NCI-H446 treated with DMSO at 0.1 percent for 48 hours (cell line): ENCODE measurements around the gene RNPS1.

Experiments
- DNase-seq: peaks from one replicate; lab custom pipeline; 2025; lab: John Stamatoyannopoulos, UW

The RNPS1 gene

DNA sequence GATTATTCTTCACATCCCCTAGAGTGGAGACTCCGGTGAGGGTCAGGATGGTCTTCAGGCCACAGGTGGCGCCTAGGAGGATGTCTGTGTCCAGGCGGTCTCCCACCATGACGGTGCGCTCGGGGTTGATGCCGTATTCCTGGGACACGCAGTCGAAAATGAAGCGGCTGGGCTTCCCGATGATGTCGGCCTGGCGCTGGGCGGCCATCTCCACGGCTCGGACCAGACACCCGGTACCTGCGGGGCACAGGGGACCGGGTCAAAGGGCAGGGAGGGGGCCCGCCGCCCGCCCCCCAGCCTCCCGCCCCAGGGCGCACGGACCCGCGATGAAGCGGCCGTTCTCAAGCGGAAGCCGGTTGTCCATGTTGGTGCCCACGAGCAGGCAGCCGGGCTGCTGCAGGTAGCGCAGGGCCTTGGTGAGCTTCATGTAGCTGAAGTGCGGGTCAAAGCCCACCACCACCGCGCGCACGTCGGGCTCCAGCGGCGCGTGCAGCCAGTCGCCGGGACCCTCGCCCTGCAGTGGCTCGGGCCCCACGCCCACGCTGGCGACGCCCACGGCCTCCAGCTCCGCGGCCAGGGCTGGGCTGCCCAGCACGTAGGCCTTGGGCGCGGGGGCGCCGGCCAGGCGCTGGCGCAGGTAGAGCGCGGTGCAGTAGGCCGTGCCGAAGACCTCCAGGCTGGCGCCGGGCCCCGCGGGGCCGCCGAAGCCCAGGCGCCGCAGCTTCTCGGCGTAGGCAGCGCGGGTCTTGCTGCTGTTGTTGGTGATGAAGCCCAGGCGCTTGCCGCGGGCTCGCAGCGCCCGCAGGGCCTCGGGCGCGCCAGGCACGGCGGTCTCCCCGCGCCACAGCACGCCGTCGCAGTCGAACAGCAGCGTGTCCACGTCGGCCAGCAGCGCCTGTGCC, 53.9 kb downstream of the RNPS1 start:
- no peak for DNase-seq

DNA sequence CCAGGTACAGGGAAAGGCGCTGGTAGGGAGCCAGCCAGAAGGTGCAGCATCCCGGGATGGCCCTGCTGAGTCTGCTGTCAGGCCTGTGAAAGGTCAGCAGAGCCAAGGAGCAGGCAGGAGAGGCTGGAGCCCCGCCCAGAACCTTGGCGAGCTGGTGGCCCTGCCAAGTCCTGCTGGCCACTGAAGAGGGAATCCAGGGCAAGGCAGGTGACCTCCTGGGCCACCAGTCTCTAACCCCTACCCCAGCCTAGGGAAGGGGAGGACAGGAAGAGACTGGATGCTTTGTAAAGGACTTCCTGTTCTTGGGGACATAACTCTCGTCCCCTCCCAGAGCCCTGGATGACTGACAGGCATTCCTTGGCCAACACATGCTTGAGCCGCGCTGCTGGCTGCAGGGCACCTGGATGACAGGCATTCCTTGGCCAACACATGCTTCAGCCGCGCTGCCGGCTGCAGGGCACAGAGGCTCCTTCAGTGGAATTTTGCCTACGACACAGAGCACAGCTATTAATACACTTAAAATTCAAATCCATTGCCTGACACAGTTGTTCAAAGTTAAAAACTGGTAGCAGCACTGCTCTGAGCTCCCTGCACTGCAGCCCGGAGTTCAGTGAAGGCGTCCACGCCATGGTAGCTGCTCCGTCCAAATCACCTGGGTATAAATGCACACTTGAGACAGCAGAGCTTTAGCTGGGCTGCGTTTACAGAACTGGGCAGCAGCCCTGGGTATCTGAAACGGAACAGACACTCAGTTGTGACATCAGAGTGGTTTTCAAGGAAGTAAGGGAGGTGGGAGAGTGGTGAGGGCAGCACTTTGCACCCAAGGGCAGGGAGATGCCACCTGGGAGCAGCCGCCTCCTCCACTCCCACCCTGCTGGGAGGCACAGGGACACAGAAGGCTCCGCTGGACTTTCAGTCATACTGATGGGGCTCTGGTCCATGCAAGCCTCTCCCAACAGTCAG, 55.3 kb downstream of the RNPS1 start:
- no peak for DNase-seq

DNA sequence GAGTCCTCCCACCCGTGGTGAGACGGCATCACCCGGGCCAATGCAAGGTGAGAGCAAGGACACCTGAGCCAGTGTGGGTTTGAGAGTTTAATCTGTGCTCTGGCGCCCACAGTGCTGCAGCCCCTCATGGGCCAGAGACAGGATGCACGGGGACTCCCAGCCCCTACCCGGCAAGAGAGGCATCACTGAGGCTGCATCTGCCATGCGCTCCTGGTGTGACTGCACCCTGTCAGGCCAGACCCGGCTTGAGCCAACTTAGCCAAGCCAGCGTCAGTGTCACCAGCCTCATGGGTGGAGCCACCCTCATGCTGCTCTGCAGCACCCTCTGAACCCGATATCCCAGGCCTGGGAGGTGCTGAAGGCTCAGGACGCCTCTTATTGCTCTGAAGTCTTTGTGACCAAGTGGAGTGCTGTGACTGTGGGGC, 56.0 kb downstream of the RNPS1 start:
- no peak for DNase-seq

DNA sequence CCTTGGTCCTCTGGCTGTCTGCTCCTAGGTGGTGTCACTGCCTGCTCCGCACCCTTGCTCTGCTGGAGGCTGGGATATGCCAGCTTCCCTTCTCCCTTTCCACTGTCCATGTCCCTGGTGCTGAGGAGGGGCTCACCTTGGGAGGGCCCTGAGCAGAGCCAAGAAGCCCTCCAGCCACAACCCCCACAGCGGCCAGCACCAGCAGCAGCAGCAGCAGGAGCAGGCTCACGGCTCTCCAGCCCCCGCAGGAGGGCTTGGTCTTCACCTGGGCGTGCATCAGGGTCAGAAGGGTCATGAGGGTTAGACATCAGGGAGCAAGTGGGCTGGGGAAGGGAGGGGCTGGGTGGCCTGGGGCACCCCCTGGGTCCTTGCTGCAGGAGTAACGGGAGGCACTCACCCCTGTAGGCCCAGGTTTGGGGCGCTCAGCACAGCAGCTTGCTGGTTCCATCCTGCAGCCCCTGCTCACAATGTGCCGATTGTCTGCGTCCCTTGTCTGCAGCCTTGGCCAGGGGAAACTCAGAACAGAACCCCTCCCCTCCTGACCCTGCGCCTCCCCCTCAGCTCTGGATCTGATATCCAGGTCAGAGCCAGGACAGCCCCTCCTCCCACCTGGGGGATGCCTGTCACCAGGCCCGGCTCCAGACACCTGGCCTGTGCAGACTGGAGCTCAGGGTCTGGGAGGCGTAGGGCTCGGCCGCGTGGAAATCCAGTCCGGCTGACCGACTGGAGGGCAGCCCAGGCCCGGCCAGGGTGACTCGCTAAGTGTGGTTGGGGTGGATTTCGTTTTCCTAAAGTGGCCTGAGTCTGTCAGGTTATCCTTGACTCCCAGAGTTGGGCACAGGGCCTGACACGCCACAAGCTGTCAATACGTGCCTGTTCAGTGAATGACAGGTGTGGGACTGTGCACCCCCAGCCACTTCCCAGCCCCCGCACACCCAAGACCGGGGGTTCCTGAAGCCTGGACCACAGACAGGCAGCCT, 57.2 kb downstream of the RNPS1 start, which contains the start of gene BRICD5:
TSS of gene BRICD5 (minus strand) at position 478 of the 980 bp plus-strand sequence. CDS start at position 448, 30 bp downstream.
- DNase-seq: no peak

DNA sequence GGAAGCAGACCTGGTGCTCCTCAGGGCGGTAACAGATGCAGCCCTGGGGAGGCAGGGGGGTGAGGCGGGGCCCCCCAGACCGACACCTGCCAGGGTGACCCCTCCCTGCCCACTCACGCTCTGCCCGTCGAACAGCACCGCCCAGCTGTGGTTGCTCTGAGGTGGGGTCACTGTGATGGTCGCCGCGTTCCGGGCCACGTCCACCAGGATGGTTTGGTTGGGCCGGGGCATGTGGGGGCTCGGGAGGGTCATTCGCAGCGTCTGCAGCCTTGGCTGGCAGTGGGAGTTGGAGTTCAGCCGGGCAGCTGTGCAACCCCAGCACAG, 58.0 kb downstream of the RNPS1 start:
- no peak for DNase-seq

DNA sequence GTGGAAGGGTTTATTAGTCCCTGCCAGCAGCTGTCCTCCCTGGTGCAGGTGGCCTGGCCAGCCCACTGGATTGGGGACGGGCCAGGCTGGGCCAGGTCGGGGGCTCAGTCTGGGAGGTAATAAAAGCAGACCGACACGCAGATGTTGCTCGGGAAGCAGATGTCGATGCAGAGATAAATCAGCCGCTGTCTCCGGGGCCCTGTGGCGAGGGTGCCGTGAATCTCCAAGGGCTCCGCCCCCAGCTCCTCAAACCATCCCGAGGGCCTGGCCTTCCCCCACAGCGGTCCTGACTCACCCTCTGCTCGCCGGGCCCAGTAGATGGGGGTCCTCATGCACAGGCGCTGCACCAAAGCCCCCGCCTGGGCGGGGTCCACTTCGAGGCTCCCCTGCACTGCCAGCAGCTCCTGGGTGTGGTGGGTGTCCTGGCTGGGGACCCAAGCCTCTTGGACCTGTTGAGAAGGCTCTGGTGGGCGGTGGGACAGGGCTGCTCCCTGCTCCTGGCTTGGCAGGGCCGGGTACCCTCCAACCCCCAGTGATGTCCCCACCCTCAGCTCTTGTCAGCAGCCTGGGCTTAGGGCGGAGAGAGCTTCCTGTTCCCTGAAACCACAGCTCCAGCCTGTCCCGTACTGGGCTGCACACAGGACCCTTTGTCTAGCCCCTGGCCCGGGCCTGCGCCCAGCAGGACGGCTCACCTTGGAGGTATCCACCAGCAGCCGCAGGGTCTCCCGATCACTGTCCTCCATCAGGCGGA, 58.5 kb downstream of the RNPS1 start:
- no peak for DNase-seq

DNA sequence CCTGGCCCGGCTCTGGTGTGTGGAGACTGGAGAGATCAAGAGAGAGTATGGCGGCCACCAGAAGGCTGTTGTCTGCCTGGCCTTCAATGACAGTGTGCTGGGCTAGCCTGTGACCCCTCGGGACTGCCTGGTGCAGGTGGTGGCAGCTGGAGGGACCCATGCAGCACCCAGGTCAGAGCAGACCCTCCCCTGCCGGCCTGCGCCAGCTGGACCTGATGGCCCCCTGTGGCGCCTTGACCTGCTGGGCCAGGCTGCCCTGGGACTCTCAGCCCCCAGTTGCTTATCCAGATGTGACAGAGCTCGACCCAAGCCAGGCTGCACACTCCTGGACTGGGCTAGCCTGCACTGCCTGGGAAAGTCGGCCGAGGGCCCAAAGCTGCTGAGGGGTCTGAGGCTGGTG, 59.2 kb downstream of the RNPS1 start:
- DNase-seq: no peak

DNA sequence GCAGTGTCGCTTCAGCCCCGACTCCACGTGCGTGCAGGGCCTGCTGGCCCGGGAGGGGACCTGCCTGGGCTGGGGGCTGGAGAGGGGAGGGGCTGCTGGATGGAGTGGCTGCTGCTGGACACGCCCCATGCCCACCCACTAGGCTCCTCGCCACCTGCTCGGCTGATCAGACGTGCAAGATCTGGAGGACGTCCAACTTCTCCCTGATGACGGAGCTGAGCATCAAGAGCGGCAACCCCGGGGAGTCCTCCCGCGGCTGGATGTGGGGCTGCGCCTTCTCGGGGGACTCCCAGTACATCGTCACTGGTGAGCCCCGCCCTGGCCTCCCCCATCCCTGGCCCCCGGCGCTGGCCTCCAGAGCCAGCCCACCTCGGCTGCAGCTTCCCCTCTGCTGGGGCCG, 59.6 kb downstream of the RNPS1 start:
- no peak for DNase-seq

DNA sequence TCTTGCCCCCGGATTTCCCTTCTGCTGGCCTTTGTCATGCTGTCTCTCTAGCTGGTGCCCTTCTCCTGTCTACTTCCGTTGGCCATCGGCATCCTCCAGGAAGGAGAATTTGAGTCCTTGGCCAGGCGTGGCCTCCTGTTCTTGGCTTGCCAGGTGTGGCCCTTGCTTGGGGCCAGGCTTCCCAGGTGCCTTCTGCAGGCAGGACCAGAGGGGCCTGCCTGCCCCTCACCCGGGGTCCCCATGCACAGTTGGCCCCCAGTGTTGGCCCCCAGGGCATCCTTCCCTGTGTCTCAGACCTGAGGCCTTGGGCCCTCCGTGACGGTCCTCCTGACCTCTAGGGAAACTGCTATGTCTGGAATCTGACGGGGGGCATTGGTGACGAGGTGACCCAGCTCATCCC, 60.1 kb downstream of the RNPS1 start:
- DNase-seq: no peak

DNA sequence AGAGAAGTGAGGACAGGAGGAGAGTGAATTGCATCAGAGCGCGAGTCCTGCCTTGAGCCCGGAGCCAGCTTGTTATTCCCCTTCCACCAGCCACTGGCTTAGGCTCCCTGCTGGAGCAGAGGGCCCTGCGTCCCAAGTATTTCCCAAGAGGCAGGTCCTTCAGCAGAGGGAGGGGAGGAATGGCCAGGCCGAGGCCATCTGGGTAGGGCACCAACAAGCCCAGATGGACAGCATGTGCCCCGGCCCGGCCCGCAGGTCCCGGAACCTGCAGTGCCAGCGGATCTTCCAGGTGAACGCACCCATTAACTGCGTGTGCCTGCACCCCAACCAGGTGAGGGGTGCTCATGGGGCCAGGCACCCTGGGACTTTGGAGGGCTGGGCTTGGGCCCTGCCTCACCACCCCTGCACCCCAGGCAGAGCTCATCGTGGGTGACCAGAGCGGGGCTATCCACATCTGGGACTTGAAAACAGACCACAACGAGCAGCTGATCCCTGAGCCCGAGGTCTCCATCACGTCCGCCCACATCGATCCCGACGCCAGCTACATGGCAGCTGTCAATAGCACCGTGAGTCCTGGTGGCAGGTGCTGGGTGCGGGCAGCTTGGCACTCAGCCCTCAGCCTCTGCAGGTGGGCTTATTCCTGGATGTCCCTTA, 61.0 kb downstream of the RNPS1 start:
- no peak for DNase-seq

DNA sequence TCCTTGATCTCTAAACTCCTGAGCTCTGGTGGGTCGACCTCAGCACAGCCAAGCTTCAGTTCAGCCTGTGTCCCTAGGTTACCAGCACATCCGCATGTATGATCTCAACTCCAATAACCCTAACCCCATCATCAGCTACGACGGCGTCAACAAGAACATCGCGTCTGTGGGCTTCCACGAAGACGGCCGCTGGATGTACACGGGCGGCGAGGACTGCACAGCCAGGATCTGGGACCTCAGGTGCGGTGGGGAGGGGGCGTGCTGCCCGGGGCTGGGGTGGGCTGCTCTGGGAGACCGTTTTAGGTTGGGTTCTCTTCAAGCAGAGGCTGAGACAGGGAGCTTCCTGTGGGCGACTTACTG, 61.5 kb downstream of the RNPS1 start:
- no peak for DNase-seq

DNA sequence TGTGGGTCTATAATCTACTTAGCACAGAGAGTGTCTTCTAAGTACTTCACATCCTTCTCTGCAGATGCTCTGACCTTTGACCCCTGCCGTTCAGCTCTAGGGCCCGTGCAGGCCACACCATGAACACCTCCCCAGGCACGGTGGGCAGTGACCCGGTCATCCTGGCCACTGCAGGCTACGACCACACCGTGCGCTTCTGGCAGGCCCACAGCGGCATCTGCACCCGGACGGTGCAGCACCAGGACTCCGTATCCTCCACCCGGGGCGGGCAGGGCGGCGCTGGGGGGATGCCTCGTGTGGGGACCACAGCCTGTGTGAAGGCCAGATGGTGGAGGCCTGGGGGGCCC, 62.0 kb downstream of the RNPS1 start:
- no peak for DNase-seq

DNA sequence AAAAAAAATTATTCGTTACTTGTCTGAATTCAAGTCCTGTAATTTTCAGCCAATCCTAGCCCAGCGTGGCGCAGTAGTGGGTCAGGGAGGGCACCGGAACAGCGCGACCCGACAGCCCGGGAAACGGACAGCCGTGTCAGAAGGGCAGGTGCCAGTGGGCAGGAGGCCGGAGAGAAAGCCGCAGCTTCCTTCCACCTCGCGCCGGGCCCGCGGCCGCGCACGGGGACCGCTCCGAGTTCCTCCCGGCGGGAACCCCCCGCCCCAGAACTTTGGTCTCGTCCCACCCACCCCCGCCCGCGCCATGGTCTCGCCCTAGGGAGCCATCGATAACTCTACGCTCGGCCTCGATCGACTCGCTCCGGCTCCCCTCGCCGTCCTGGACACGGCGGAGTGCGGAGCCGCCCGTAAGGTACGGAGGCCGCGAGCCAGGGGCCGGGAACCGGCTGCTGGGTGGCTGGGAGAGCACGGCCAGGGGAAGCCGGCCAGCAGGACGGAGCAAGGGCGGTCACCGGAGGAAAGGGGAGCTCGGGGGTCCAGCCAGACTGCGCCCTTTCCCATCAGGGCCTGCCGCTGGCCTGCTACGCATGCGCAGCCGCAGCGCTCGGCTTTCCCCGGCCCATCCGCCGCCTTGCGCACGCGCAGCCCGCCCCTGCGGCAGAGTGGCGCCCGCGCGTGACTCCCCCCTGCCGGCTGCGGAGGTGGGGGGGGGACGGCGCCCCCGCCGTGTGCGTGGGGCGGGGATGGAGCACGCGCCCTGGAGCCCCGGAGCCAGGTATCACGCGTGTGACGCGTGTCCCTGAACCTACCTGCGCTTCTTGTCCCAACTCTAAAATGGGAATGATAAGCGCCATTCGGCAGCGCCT, 62.6 kb downstream of the RNPS1 start, which contains the start of gene MLST8:
TSS of gene MLST8 (plus strand) at position 351 of the 863 bp plus-strand sequence. CDS start 632 bp downstream, outside the sequence.
- DNase-seq: peak; percentile 43

DNA sequence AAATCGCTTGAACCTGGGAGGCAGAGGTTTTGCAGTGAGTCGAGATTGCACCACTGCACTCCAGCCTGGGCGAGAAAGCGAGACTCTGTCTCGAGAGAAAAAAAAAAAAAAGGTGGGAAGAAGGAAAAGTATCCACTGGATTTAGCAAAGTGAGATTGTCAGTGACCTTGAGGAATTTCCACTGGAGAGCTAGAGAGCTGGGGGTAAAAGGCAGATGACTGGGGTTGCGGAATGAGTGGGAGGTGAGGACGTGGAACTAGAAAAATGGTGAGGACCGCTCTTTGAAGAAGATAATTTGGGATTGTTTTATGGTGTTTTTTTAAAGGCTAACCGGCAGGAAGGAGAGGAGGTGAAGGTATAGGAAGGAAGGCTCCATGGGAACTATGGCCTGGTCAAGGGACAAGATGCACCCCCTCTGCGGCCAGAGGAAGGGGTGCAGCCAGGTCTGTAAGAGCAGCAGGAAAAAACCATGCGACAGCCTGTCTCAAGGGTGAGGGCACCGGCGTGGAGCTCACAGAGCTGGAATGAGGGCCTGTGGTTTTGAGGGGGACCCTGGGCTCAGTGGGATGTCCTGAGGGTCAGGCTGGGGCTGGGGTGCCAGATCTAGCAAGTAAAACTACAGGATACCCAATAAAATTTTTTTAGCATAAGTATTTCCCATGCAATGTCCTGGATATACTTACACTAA, 63.4 kb downstream of the RNPS1 start:
- no peak for DNase-seq
